Breast epithelium (tissue), 4 donors: Measurements from ENCODE around the gene SUPT4H1. TPM values are rescaled to one million over a fixed set of nuclear protein-coding genes. Genes with fewer than 3 reads are reported as not detected.

Source experiments
- DNase-seq, 2 donors: peaks; one replicate each; pipeline ENCODE4 v3.0.0-alpha.2; 2019; ENCODE audit warnings: low spot score in 2 of 2
- H3K27ac ChIP-seq, 2 donors: fragments of 200-600 bp; sonication (generic) in 1 of 2; one replicate each; pipeline ENCODE4 v1.5.1; 2016 to 2019; ENCODE audit warnings: mild to moderate bottlenecking in 1 of 2
- H3K27me3 ChIP-seq, 2 donors: fragments of 200-600 bp; sonication (generic) in 1 of 2; one replicate each; pipeline versions ENCODE4 v1.5.1 to v1.6.0; 2017 to 2019; ENCODE audit warnings: control low read depth in 1 of 2, mild to moderate bottlenecking in 1 of 2
- H3K36me3 ChIP-seq: fragments of 200-600 bp; one replicate; pipeline ENCODE4 v1.5.1; 2019
- H3K4me1 ChIP-seq, 2 donors: fragments of 200-600 bp; sonication (generic); one replicate each; pipeline ENCODE4 v1.5.1; 2016 to 2019; ENCODE audit warnings: control low read depth in 1 of 2
- H3K4me3 ChIP-seq, 3 donors: fragments of 200-600 bp; sonication (generic); 1 replicate in 2 of 3; 2 replicates in 1 of 3; pipeline ENCODE4 v1.5.1; 2016 to 2019; ENCODE audit warnings: mild to moderate bottlenecking in 3 of 3, moderate library complexity in 2 of 3
- H3K9me3 ChIP-seq, 2 donors: fragments of 200-600 bp; sonication (generic) in 1 of 2; one replicate each; pipeline ENCODE4 v1.5.1; 2016 to 2019; ENCODE audit warnings: control low read depth in 1 of 2
- POLR2A ChIP-seq: fragments of 450-650 bp; IDR thresholded peaks from one replicate; pipeline ENCODE4 v1.6.1; 2016; ENCODE audit warnings: antibody characterized with exemption, mild to moderate bottlenecking, moderate library complexity
- POLR2AphosphoS5 ChIP-seq, 3 donors: sonication (generic); formaldehyde crosslinking; IDR thresholded peaks; one replicate each; pipeline ENCODE4 v1.6.1; 2017; ENCODE audit warnings: antibody characterized with exemption in 3 of 3
- intact Hi-C: fragments of 100-400 bp; cut with DNase I; formaldehyde crosslinking; loops from one replicate; pipeline ENCODE4 v1.15.1; 2023; ENCODE audit warnings: low total_unique reads
- total RNA-seq, 3 donors: library from RNA; depleted of rRNA; stranded (reverse); fragments of >200 nt; gene quantifications; one replicate each; pipeline ENCODE4 v1.1.0, GENCODE V29; 2016
- TF ChIP-seq, protein P1 (sequence below), 3 donors: fragments of 450-650 bp; IDR thresholded peaks; one replicate each; pipeline ENCODE4 v1.5.1; 2016 to 2017; ENCODE audit warnings: antibody characterized with exemption in 3 of 3, mild to moderate bottlenecking in 3 of 3, moderate library complexity in 3 of 3

The SUPT4H1 gene
- total RNA-seq, 3 donors from 2014 or later = 46.4 to 61.6 (median 48.2) TPM

DNA sequence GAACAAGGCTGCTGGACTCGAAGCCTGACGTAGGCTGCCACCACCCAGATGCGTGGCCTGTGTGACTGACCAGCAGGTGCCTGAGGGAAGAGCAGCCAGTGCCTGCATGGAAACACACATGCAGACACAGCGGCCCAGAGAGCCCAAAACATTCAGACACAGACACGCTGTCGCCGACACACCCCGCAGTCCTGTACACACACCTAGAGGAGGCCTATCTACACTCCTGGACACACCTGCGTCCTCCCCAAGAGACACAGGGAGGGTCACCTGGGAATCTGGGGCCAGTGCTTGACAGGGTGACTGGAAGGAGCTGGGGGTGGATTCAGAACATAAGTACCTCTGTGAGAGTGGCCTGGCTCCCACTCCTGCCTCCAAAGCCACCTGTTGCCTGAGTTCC is 17.3 kb downstream of the SUPT4H1 start:
- Histone ChIP-seq H3K27me3 (no peaks in the 10 kb centered on the region), H3K4me3 (no peak overlapping the region), H3K4me1 (peaks cover 12 to 22% of the 10 kb centered on the region in 2 donors), H3K9me3 (no peaks in the 10 kb centered on the region), H3K27ac (peak overlapping the region; percentile 81 to 89), H3K36me3 (no peaks in the 10 kb centered on the region)
- intact Hi-C loops = no loop called here
- no peak for DNase-seq
- TF ChIP-seq POLR2A (no peak), POLR2AphosphoS5 (IDR thresholded peaks at IDR 0.05) (no peak)
- TF ChIP-seq, protein P1, sequence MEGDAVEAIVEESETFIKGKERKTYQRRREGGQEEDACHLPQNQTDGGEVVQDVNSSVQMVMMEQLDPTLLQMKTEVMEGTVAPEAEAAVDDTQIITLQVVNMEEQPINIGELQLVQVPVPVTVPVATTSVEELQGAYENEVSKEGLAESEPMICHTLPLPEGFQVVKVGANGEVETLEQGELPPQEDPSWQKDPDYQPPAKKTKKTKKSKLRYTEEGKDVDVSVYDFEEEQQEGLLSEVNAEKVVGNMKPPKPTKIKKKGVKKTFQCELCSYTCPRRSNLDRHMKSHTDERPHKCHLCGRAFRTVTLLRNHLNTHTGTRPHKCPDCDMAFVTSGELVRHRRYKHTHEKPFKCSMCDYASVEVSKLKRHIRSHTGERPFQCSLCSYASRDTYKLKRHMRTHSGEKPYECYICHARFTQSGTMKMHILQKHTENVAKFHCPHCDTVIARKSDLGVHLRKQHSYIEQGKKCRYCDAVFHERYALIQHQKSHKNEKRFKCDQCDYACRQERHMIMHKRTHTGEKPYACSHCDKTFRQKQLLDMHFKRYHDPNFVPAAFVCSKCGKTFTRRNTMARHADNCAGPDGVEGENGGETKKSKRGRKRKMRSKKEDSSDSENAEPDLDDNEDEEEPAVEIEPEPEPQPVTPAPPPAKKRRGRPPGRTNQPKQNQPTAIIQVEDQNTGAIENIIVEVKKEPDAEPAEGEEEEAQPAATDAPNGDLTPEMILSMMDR (IDR thresholded peaks at IDR 0.05) = no peak

DNA sequence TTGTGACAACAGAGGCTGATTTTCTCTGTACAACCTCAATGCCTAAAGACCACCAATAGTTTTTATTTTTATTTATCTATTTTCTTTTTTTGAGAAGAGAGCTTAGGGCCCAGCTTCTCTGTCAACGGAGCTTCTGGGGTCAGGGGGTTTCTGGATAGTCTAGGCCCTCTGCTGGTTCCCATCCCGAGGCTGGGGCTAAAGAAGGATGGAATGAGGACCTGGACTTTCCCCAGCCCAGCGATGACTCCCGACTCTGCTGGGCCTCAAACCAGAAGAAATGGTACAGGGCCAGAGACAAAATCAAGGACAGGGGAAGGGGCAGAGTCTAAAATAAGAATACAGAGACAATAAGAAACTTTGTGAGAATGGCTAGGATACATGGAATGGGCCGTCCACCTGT is 17.7 kb downstream of the SUPT4H1 start:
- H3K27ac ChIP-seq = peak overlapping the region in 1 of 2 donors; percentile 81

DNA sequence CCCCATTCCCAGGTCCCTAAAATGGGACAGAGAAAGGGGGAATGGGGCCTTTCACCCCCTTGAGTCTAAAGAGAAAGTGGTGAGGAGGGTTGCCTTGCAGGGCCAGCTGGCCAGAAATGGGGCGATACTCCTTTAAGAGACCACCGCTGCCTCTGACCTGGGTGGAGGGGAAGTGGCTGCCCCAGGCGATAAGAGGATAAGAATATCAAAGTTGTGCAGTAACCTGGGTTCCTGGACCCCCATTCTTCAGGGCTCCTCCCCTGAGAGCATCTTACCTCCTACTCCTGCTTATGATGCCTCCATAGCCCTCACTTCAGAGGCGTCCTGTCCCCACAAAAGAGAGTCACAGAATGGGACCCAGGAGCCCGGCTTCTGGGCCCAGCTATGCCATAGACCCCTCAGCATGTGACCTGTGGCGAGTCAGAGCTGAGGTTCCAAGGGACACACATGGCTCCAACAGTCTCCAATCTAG is 18.2 kb downstream of the SUPT4H1 start:
- no peaks in the 10 kb centered on the region for H3K9me3 ChIP-seq
- no peaks in the 10 kb centered on the region for H3K27me3 ChIP-seq
- no peak overlapping the region for H3K4me3 ChIP-seq
- H3K36me3 ChIP-seq = no peaks in the 10 kb centered on the region
- H3K27ac ChIP-seq = no peak overlapping the region
- peaks cover 12 to 22% of the 10 kb centered on the region in 2 donors for H3K4me1 ChIP-seq
- no peak for DNase-seq
- intact Hi-C loops = no loop called here
- TF ChIP-seq, protein P1 (IDR thresholded peaks at IDR 0.05) = no peak
- no peak for TF ChIP-seq POLR2A
- TF ChIP-seq POLR2AphosphoS5 (IDR thresholded peaks at IDR 0.05) = no peak

More for the DNA sequence above, 17.7 kb downstream of the SUPT4H1 start:
- no peak for DNase-seq
- intact Hi-C loops = no loop called here
- TF ChIP-seq POLR2A (no peak), POLR2AphosphoS5 (IDR thresholded peaks at IDR 0.05) (no peak)
- TF ChIP-seq, protein P1 (IDR thresholded peaks at IDR 0.05) = no peak
- Histone ChIP-seq H3K4me1 (peaks cover 12 to 22% of the 10 kb centered on the region in 2 donors), H3K27me3 (no peaks in the 10 kb centered on the region), H3K9me3 (no peaks in the 10 kb centered on the region), H3K36me3 (no peaks in the 10 kb centered on the region), H3K4me3 (no peak overlapping the region)

DNA sequence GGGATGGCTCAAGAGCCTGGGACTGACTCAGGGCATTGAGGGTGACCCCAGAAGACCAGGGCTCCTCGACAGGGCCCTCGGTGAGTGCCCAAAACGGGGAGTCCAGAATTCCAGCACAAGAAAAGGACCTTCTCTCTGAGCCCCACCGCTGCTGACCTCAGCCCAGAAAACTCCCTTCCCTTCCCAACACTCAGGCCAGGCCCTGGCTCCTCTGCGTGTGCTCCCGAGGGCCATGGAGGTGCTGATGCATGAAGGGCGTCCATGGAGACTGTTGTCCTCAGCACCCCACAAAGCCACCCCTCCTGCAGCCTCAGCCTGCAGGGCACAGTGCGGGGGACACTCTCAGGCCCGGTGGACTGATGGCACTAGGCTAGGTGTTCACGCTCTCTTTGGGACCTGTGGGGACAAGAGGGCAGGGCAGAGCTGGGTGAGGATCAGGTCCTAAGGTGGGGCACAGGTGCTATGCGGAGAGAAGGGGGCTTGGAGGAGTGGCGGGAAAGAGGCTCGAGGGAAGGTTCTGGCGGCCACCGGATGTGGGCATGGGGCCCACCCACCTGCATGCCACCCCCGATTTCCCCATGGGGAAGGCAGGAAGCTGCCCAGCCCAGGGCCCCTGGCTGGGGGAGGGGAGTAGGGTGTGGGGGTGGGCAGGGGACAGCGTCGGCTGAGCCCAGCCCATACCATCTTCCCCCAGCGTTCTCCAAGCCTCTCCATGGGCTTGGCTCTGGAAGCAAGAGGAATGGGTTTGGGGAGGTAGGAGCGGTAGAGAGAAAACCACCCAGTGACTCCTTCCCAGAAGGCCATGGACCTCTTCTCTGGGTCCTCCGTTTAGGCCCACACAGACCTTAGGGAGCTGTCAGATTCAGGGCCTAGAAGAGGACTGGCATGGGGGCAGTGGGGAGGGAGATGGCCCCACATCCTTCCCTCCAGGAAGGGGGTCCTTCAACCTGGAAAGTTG is 18.9 kb downstream of the SUPT4H1 start:
- peak overlapping the region in 1 of 2 donors; percentile 19 for H3K27ac ChIP-seq
- intact Hi-C loops = no loop called here
- TF ChIP-seq, protein P1 (IDR thresholded peaks at IDR 0.05) = no peak
- no peak for TF ChIP-seq POLR2A
- no peak for TF ChIP-seq POLR2AphosphoS5 (IDR thresholded peaks at IDR 0.05)
- H3K36me3 ChIP-seq = no peaks in the 10 kb centered on the region
- H3K4me1 ChIP-seq = peaks cover 12 to 20% of the 10 kb centered on the region in 2 donors
- no peak for DNase-seq
- no peaks in the 10 kb centered on the region for H3K9me3 ChIP-seq
- no peaks in the 10 kb centered on the region for H3K27me3 ChIP-seq
- peak overlapping the region; percentile 41 to 50 (median 49) for H3K4me3 ChIP-seq
